Measurements from ENCODE around the gene C20orf96.
"Not testable (repeated sequence)": the region's sequence is repeated elsewhere in the genome, so short reads cannot be mapped to it uniquely, and the experiment has no call there.

C20orf96 gene, protein sequence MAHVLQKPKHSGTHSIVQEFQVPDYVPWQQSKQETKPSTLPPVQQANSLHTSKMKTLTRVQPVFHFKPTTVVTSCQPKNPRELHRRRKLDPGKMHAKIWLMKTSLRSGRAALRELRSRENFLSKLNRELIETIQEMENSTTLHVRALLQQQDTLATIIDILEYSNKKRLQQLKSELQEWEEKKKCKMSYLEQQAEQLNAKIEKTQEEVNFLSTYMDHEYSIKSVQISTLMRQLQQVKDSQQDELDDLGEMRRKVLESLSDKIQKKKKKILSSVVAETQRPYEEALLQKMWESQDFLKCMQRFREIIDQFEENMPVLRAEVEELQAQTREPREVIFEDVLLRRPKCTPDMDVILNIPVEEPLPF

DNA sequence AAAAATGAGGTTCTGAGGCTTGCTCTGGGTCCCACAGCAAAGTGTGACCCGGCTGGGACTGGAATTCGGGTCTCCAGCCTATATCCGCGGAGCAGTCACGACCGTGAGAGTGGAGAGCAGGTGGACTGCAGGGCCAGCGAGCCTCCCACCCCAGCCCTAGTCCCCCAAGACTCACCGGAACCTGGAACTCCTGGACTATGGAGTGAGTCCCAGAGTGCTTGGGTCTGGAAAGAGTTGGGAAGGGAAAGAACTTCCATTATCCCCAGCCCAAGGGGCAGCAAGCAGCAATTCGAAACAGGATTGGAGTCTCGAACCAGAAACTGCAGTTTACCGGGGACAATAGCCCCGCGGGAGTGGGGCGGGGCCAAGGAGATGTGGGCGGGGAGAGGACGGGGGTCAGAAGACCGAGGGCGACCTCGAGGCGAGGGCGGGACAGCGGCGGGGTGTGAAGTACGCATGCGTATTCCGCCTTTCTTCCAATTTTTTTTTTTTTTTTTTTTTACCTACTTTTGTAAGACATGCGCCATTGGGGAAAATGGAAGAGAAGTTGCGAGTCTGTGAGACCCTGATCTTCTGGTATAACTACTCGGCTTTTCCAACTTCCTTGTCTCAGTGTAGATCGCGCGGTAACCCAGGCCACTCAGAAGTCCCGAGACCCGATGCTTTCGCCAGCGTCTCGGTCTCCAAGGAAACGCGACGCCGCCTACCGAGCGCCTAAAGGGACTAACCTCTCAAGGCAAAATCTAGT, at the start of gene C20orf96:
C20orf96 (minus strand) TSS at position 667 of the 748 bp plus-strand sequence; CDS start at position 527, 140 bp downstream.
- in situ Hi-C loops (cut with MboI; ENCODE audit: low sequenced_read_pairs), result no loop called here

DNA sequence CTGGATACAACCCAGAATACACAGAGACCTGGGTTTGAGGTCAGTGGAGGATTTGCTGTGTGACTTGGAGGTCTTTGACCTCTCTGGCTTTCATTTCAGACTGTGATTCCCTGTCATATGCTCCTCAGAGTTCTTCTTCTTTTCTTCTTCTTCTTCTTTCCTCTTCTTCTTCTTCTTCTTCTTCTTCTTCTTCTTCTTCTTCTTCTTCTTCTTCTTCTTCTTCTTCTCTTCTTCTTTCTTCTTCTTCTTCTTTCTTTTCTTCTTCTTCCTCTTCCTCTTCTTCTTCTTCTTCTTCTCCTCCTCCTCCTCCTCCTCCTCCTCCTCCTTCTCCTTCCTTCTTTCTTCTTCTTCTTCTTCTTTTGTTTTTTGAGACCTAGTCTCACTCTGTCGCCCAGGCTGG, 45.5 kb upstream of the C20orf96 start:
- in situ Hi-C loops (cut with MboI; ENCODE audit: low sequenced_read_pairs), result not testable (repeated sequence)

DNA sequence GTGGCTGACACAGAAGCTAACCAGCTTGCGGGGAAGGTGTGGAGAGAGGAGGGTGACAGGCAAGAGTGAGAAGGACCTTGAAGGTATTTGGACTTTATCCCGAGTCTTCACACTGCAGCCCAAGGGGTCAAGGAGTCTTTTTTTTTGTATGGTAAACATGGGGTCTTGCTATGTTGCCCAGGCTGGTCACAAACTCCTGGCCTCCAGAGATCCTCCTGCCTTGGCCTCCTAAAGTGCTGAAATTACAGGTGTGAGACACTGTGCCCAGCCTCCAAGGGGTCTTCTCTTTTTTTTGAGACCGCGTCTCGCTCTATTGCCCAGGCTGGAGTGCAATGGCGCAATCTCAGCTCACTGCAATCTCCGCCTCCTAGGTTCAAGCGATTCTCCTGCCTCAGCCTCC, 44.0 kb upstream of the C20orf96 start:
- in situ Hi-C loops (cut with MboI; ENCODE audit: low sequenced_read_pairs), result no loop called here

DNA sequence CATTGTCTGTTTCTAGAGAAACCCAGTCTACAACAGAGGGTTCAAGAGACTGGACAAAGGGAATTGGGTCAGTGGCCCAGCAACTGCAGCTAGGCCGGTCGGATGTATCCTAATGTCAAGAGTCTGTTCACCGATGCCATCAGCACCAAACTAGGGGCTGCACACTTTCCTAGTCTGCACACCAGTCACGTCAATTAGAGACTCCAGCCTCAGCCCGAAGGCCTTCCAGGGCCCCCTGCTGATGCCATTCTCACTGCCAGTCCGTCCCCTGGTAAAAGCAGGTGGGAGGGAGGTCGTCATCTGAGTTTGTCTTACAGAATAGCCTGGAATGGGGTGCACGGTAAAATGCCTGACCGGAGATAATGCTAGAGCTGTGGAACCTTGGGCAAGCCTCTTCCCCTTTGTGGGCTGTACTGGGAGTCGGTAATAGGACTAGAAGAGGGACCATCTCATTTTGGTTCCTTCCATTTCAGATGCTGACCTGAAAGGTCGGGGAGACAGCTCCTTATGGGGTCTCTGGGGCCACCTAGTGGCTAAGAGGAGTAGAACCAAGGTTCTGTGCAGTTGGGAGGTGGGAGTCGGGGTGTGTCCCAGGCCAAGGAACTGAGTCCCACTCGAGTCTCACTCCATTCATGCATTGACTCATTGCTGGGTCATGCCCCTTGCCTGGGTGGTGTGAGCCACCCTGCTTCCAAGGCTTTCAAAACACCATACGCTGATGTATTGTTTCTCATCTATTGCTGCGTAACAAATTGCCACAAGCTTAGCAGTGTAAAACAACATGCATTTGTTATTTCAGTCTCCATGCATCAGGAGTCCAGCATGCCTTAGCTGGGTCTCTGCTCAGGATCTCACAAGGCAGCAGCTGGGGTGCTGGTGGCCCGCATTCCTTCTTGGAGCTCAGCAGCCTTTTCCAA, 39.9 kb upstream of the C20orf96 start:
- in situ Hi-C loops (cut with MboI; ENCODE audit: low sequenced_read_pairs), result no loop called here

DNA sequence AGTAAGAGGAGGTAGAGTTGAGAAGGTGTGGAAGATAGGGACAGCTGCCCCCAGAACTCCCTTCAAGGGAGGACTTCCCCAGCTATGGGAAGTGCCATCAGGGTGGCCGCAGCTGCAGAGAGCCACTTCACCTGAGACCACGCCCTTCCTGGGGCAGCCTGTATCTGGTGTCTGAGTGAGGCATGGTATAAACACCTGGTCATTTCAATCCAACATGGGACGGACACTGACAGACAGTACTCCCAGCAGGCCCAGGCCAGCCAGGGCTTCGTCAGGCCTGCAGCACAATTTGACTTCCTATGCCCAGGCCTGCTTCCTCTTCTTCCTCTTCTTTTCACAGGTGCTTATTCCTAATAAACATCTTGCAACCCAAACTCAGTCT, 39.3 kb upstream of the C20orf96 start:
- in situ Hi-C loops (cut with MboI; ENCODE audit: low sequenced_read_pairs), result no loop called here

DNA sequence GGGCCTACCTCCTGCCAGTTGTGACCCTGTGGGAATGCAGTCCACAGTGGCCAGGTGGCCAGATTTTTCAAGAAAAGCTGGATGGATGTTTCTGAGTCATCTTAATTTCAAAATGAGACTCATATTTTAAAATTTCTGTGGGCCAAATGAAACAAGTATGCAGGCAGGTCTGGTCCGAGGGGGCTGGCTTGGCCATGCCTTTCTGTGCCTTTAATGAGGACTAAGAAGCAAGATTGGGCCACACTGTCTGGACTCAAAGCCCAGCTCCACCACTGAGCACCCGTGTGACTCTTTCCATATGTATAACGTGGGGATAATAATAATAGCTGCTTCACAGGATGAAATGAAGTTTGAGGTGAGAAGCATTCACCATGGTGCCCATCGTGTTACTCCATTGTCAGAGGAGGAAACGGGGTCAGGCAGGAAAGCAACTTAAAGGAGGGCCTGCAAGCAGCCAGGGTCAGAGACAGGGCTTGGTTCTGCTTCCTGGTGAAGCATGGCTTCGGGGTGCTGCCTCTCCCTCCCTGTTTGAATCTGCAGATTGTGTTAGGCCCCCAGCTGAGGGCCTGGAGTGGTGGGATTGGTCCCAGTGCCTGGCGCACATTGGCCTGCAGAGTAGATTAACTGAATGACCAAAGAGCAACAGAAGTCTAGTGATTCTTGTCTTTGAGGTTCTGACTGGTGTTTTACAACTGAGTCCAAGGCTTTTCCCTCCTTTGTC, 38.6 kb upstream of the C20orf96 start:
- in situ Hi-C loops (cut with MboI; ENCODE audit: low sequenced_read_pairs), result no loop called here

DNA sequence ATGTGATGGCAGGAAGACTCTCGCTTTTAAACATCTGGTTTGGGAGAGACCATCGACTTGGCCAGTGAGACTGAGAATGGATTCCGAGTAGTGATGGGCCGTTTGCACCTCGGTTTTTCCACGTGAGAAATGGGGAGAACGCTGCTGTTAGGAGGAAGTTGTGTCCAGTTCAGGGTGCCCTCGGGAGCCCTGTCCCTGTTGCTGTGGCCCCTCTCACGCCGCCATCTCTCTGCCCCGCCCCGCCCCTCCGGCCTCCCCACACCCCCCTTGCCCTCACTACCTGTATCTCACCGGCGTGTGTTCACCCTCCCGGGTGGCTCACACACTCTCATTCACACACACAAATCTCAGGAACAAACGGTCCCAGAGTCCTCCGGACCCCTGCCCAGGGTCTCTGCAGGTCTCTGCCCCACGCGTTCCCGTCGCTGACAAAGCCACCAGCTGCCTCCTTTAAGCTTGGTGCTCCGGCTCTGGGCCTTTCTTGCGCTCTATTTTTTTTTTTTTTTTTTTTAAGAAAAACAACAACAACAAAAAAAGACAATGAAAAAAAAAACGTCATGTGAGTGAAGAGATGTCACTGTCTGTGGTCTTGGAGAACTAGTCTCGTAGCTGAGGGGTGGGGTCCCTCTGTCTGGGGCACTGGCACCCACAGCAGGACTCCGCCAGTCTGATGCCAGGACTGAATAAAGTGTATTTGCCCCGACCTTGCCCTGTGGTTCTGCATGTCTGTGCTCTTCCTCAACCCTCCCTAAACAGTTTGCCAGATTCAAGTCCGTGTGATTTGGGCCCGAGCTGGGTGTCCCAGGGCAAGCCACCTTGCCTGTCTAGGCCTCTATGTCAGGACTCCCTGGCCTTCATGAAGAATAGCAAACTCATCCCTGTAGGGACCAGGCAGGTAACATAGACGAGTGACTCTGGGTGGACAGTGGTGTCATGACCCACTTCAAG, 37.8 kb upstream of the C20orf96 start:
- in situ Hi-C loops (cut with MboI; ENCODE audit: low sequenced_read_pairs), result no loop called here

DNA sequence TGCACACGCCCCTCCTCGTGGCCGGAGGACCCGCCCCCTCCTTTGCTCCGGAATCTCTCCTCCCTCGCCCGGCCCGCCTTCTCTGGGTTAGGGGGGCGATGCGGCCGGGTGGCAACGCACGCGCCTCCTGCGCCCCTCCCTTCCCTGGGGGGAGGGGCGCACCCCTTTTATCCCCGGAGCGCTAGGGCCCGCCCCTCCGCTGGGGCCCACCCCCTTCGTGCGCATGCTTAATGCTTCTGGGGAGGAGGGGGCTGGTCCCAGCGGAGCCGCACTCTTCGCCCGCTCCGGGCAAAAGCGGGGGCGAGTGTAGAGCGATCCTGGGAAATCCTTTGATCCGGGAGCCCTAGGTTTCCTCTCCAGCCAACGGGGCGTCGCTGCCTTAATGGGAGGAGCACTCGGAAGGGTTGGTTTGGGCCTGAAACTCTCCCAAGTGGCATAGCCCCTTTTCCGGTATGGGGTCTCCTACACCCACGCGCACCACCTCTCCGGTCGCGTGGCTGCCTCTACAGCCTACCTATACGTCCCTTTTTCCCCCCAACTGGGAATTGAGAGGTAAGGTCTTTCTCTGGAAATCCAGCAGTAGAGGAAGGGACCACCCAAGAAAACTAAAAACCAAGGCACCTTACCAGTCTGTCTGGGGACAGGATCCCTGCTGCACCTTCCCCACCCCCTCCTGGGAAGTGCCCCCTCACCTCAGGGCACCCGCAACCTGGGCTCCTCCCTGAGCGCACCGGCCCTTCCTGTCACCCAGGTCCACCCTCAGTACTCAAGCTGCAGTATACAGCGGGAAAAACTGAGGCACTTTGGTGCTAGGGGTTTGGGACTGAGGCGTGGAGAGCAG, 36.9 kb upstream of the C20orf96 start:
- in situ Hi-C loops (cut with MboI; ENCODE audit: low sequenced_read_pairs), result no loop called here

DNA sequence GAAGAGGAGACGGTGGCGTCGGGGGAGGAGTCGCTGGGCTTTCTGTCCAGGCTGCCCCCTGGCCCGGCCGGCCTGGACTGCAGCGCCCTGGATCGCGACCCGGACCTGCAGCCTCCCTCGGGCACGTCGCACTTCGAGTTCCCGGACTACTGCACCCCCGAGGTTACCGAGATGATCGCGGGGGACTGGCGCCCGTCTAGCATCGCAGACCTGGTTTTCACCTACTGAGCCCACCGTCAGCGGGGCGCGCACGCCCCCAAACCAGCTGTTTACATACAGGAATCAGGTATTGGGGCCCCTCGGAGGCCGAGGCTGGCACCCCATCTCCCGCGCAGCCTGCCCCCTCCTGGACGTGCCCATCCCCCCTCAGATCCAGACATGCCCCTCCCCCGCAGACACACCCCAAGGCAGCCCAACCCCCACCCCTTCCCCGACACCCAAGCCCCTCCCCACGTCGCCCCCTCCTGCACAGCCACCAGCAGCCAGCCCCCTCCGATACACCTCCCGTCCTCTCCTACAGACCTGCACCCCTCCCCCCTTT, 36.2 kb upstream of the C20orf96 start:
- in situ Hi-C loops (cut with MboI; ENCODE audit: low sequenced_read_pairs), result no loop called here

DNA sequence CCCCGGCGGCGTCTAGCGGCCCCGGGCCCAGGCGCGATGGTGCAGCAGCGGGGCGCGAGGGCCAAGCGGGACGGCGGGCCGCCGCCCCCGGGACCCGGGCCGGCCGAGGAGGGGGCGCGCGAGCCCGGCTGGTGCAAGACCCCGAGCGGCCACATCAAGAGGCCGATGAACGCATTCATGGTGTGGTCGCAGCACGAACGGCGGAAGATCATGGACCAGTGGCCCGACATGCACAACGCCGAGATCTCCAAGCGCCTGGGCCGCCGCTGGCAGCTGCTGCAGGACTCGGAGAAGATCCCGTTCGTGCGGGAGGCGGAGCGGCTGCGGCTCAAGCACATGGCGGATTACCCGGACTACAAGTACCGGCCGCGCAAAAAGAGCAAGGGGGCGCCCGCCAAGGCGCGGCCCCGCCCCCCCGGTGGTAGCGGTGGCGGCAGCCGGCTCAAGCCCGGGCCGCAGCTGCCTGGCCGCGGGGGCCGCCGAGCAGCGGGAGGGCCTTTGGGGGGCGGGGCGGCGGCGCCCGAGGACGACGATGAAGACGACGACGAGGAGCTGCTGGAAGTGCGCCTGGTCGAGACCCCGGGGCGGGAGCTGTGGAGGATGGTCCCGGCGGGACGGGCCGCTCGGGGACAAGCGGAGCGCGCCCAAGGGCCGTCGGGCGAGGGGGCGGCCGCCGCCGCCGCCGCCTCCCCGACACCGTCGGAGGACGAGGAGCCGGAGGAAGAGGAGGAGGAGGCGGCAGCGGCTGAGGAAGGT, 35.5 kb upstream of the C20orf96 start:
- in situ Hi-C loops (cut with MboI; ENCODE audit: low sequenced_read_pairs), result no loop called here

DNA sequence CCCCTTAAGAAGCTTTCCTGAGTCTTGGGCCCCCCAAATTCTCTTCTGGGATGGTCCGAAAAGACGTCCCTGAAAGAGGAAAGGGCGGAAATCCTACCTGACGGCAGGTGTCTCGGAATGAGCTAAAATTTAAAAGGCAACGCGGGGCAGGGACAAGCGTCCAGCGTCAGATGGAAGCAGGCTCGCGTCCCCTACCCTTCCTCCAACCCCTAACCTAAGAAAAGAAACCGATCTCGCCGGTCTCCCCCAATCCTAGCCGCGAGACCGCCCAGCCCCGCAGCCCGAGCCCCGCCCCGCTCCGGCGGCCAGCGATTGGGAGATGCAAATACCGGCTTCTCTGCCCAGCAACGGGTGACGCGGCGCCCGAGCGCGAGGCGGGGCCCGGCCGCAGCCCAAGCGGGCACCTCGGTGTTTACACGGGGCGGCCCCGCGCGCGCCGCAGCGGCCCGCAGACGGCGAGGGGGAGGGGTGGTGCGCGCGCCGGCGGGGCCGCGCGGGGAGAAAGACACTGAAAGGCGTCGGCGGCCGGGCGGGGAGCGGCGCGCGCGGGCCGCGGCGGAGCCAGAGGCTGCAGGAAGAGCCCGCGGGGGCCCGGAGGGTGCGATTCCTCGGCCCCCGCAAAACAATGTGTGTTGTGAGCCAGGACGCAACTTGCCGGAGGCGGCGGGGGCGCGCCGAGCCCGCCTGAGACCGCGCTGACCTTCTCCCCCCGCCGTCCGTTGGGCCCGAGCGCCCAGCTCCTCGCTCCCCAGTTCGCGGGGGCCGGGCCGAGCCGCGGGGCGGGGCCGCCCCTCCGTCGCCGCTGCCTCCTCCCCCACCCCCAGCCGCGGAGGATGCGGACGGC, 34.7 kb upstream of the C20orf96 start, which contains the start of gene SOX12:
SOX12 (plus strand) TSS at position 508 of the 844 bp plus-strand sequence. CDS start 373 bp downstream, outside the sequence.
- in situ Hi-C loops (cut with MboI; ENCODE audit: low sequenced_read_pairs), result no loop called here

DNA sequence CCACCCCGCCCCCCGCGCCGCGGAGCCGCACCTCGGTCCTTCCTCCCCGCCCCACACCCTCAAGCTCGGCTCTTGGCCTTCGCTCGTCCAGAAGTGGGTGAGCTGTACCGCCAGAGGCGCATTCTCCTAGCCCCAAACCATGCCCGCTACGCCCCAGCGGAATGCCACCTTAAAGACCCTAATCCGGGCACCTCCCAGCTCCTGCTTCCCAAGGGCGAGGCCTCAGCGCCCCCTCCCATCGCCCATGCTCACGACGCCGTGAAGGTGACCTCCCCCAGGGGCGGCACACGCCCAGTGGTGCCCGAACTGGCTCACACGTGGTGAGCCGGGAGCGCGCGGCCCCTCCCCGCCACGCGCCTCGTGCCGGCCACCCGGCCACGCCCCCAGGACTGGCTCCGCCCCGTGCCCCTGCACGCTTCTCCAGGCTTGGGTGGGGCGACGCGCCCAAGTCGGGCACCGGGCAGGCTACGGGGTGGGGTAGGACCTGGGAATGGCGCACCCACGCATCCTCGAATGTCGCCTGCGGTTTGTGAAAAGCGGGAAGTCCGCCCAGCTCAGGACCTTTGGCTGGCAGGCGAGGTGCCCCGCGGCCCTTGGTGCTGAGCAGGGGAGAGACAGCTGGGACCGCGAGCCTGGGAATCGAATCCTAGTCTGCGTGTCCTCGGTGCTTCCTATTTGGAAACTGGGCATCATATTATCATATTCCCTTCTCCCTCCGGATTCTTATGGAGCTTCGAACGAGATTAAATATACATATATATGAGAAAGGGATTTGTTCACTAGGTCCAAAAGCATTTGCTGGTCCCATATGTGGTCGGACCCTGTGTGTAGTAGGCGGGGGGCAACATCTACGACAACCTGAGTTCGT, 33.9 kb upstream of the C20orf96 start:
- in situ Hi-C loops (cut with MboI; ENCODE audit: low sequenced_read_pairs), result no loop called here

DNA sequence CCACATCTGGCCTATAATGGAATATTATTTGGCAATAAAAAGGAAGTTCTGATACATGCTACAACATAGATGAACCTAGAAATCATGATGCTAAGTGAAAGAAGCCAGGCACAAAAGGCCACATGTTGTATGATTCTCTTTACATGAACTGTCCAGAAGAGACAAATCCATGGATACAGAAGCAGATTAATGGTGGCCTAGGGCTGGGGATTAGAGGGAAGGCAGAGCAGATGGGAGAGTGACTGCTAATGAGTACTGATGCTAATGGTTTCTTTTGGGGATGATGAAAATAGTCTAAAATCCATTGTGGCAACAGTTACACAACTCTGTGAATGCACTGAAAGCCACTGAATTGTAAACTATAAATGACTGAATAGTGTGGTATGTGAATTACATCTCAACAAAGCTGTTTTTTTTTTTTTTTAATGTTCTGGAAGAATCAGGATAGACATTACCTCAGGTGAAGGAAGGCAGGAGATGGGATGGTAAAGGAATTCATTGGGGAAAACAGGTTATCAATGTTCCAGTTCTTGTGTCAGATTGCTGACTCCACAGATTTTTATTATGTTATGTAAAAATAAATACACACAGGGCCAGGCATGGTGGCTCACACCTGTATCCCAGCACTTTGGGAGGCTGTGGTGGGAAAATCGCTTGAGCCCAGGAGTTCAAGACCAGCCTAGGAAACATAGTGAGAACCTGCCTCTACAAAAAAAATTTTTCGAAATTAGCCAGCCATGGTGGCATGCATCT, 25.9 kb upstream of the C20orf96 start:
- in situ Hi-C loops (cut with MboI; ENCODE audit: low sequenced_read_pairs), result no loop called here

DNA sequence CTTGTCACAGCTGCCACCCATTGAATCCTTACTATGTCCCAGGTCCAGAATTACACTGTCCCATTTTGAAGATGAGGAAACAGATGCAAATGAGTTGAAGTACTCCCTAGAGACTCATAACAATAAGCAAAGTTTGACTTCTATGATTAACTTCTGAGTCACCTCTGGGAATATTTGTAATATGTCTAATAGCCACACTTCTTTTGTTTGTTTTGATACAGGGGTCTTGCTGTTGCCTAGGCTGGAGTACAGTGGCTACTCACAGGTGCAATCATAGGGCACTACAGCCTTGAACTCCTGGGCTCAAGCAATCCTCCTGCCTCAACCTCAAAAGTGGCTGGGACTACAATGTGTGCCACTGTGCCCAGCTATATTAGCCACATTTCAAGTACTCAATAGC, 23.4 kb upstream of the C20orf96 start:
- in situ Hi-C loops (cut with MboI; ENCODE audit: low sequenced_read_pairs), result no loop called here

DNA sequence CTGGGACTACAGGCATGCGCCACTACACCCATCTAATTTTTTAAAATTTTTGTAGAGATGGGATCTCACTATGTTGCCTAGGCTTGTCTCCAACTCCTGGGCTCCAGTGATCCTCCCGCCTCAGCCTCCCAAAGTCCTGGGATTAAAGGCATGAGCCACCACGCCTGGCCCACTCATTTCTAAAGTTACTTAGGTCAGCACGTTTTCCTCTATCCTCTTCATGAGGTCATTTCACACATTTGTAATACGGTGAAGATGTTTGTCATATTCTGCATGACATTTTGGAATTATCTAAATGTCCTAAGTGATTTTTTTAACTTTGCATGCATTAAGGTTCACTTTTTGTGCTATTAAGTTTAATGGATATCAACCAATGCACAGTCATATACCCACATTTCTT, 22.9 kb upstream of the C20orf96 start:
- in situ Hi-C loops (cut with MboI; ENCODE audit: low sequenced_read_pairs), result no loop called here
